GM12878 (cell line): ENCODE data around the gene CNKSR3. TPM values are rescaled to one million over a fixed set of nuclear protein-coding genes. Genes with fewer than 3 reads are reported as not detected.

Source experiments
- ATAC-seq: fragments of 200-7000 bp; cut with Tn5 transposase; 3 replicates; pipeline ENCODE4 v1.9.1; 2020; ENCODE audit warnings: mild to moderate bottlenecking, moderate library complexity
- BruUV-seq: library from RNA; stranded (reverse); fragments of 400-500 nt; replicated peaks from 2 replicates; lab custom pipeline; 2021; lab: Mats Ljungman, UMichigan
- CTCF ChIA-PET: fragments of 300-600 bp; sonication (Branson Sonifier 250); formaldehyde crosslinking; extraction: SDS; loops from one replicate; lab custom pipeline; 2021; ENCODE audit warnings: inconsistent platforms; lab: Yijun Ruan, JAX
- POLR2A ChIA-PET: fragments of 350-600 bp; formaldehyde crosslinking; extraction: SDS; loops from one replicate; lab custom pipeline; 2021; ENCODE audit warnings: inconsistent platforms; lab: Charles Lee
- RAD21 ChIA-PET: fragments of 300-600 bp; sonication (Branson Sonifier 250); formaldehyde crosslinking; loops from one replicate; lab custom pipeline; 2023; ENCODE audit warnings: antibody characterized with exemption; ENCODE audit not compliant: unreplicated experiment; lab: Charles Lee
- SMC1A ChIA-PET: fragments of 300-600 bp; sonication (Branson Sonifier 250); formaldehyde crosslinking; loops from one replicate; lab custom pipeline; 2023; ENCODE audit not compliant: unreplicated experiment, uncharacterized antibody; lab: Charles Lee
- DNase-seq: peaks from one replicate; pipeline ENCODE4 v3.0.0-alpha.2; 2011; ENCODE audit warnings: low read depth, low spot score
- FAIRE-seq: peaks from 3 replicates; lab custom pipeline; 2011; peaks lifted over from hg19 to GRCh38; lab: Jason Lieb, UNC
- H2AFZ ChIP-seq: 2 replicates; pipeline ENCODE4 v1.6.0; 2011; ENCODE audit warnings: low read depth, low read length, control low read depth; ENCODE audit not compliant: control insufficient read depth
- H3K27ac ChIP-seq: 2 replicates; pipeline ENCODE4 v1.5.1; 2011; ENCODE audit warnings: control low read depth; ENCODE audit not compliant: control insufficient read depth, insufficient read depth
- H3K27me3 ChIP-seq, 2 experiments: replicated peaks in 1 of 2; 2 replicates each; pipeline versions ENCODE4 v1.6.0 to v1.6.1; 2011; ENCODE audit warnings: low read length in 1 of 2; ENCODE audit not compliant: control insufficient read depth in 2 of 2, insufficient read depth in 2 of 2
- H3K36me3 ChIP-seq, 2 experiments: 2 replicates each; pipeline ENCODE4 v1.5.1; 2011; ENCODE audit warnings: low read length in 1 of 2; ENCODE audit not compliant: control insufficient read depth in 2 of 2, insufficient read depth in 2 of 2
- H3K4me1 ChIP-seq: 2 replicates; pipeline ENCODE4 v1.6.1; 2011; ENCODE audit warnings: mild to moderate bottlenecking, low read length, moderate library complexity, mixed read lengths; ENCODE audit not compliant: control insufficient read depth, insufficient read depth
- H3K4me2 ChIP-seq: 2 replicates; pipeline ENCODE4 v1.6.0; 2011; ENCODE audit warnings: control low read depth; ENCODE audit not compliant: control insufficient read depth, insufficient read depth
- H3K4me3 ChIP-seq: fragments of 200-600 bp; sonication (generic); 2 replicates; pipeline ENCODE4 v1.5.1; 2016
- H3K79me2 ChIP-seq: 2 replicates; pipeline ENCODE4 v1.6.0; 2011; ENCODE audit warnings: low read length; ENCODE audit not compliant: control insufficient read depth, insufficient read depth
- H3K9ac ChIP-seq: 2 replicates; pipeline ENCODE4 v1.8.0; 2011; ENCODE audit warnings: low read length, control low read depth, mixed read lengths; ENCODE audit not compliant: control insufficient read depth, insufficient read depth
- H3K9me3 ChIP-seq: replicated peaks from 3 replicates; pipeline ENCODE4 v1.5.1; 2011; ENCODE audit warnings: mild to moderate bottlenecking, low read length; ENCODE audit not compliant: control insufficient read depth, insufficient read depth
- H4K20me1 ChIP-seq: 2 replicates; pipeline ENCODE4 v1.6.0; 2011; ENCODE audit not compliant: control insufficient read depth, insufficient read depth
- CTCF ChIP-seq, 3 experiments: IDR thresholded peaks in 2 of 3; conservative IDR thresholded peaks in 1 of 3; 2 replicates each; pipeline ENCODE4 v1.5.1; 2011; ENCODE audit warnings: low read depth in 3 of 3, low read length in 3 of 3, mild to moderate bottlenecking in 3 of 3, control low read depth in 2 of 3, moderate library complexity in 2 of 3, inconsistent platforms in 1 of 3, mixed read lengths in 1 of 3; ENCODE audit not compliant: control insufficient read depth in 2 of 3, insufficient read depth in 1 of 3; ENCODE audit errors: extremely low read depth in 1 of 3
- KLF5 ChIP-seq: fragments of 450-650 bp; IDR thresholded peaks from 2 replicates; pipeline ENCODE4 v1.6.1; 2014; ENCODE audit warnings: mild to moderate bottlenecking; ENCODE audit not compliant: partially characterized antibody
- POU2F2 ChIP-seq: IDR thresholded peaks from 3 replicates; pipeline ENCODE4 v1.6.1; 2011; ENCODE audit warnings: low read depth, mild to moderate bottlenecking, low read length, borderline replicate concordance
- SMAD1 ChIP-seq: fragments of 450-650 bp; IDR thresholded peaks from 2 replicates; pipeline ENCODE4 v1.6.1; 2018; ENCODE audit warnings: mild to moderate bottlenecking, low read depth; ENCODE audit not compliant: partially characterized antibody
- YBX1 ChIP-seq: fragments of 450-650 bp; IDR thresholded peaks from 2 replicates; pipeline ENCODE4 v1.6.1; 2016; ENCODE audit warnings: antibody characterized with exemption
- ZSCAN29 ChIP-seq: fragments of 450-650 bp; IDR thresholded peaks from 2 replicates; pipeline ENCODE4 v1.6.1; 2017; ENCODE audit warnings: mild to moderate bottlenecking, moderate library complexity
- WGBS: methylation state at CpG from one replicate; pipeline ENCODE4 v1.1.6; 2016; ENCODE audit warnings: low lambda C conversion rate; ENCODE audit not compliant: insufficient replicate concordance, insufficient coverage; ENCODE audit errors: missing lambda C conversion rate; 5-methylcytosine and 5-hydroxymethylcytosine counted together
- in situ Hi-C: fragments of 300-500 bp; cut with MboI; formaldehyde crosslinking; loops from 9 replicates; pipeline ENCODE4 v1.14.3; 2018; ENCODE audit warnings: mixed read lengths
- intact Hi-C: fragments of 100-400 bp; cut with micrococcal nuclease; formaldehyde crosslinking; loops from one replicate; pipeline ENCODE4 v1.14.2; 2022; ENCODE audit not compliant: unreplicated experiment
- polyA plus RNA-seq, 11 experiments: library from polyadenylated mRNA; depleted of rRNA in 4 of 11; unstranded in 6 of 11; stranded (reverse) in 5 of 11; fragments of >200 nt; fragmentation: Nextera tagmentation in 4 of 11; fragmentation: Illumina TruSeq in 1 of 11; extraction: Ambion mirVana in 4 of 11; extraction: Trizol in 1 of 11; gene quantifications; 1 replicate in 1 of 11; 2 replicates in 10 of 11; pipeline versions ENCODE4 v1.2.1 to v1.2.3, GENCODE V29; 2011 to 2016; ENCODE audit warnings: inconsistent platforms in 2 of 11, missing spikeins in 2 of 11, low read depth in 1 of 11
- total RNA-seq, 4 experiments: library from RNA; depleted of rRNA in 3 of 4; stranded (reverse); fragments of >200 nt in 3 of 4; fragmentation: Illumina TruSeq in 1 of 4; extraction: Trizol in 1 of 4; gene quantifications; 2 replicates each; pipeline versions ENCODE4 v1.2.1 to v1.2.3, GENCODE V29; 2013 to 2021

CNKSR3 gene
- total and polyA plus RNA-seq, 10 of the 15 experiments (the other 5 are each of a cell fraction or from before 2014, with no cell fraction given), result under 0.01 to 0.48 (median 0.12) TPM; not detected in 2

GRCh38 chr6:154433477-154434241 lies 76.8 kb downstream of the CNKSR3 start (continued):
- TF ChIP-seq CTCF (IDR thresholded peaks at IDR 0.05 in 2 of 3, conservative IDR thresholded peaks at IDR 0.05 in 1 of 3; ENCODE audit: control insufficient read depth in 2 of 3, extremely low read depth in 1 of 3, insufficient read depth in 1 of 3, low read depth in 3 of 3, low read length in 3 of 3) (no peak), POU2F2 (no peak), SMAD1 (no peak), KLF5 (no peak), YBX1 (no peak)

- ChIA-PET RAD21 (no interaction called here), CTCF (no interaction called here), SMC1A (interaction anchor here (1.4 kb wide), 1 partner anchor 12 kb away, joined by 3 read pairs; no protein-coding TSS in a partner anchor), POLR2A (no interaction called here)
- no peak for TF ChIP-seq ZSCAN29
- Histone ChIP-seq H3K9me3 (no peaks in the 10 kb centered on the region), H3K79me2 (no peaks in the 10 kb centered on the region), H3K4me2 (no peak overlapping the region), H3K4me1 (no peaks in the 10 kb centered on the region), H3K9ac (no peak overlapping the region), H3K27ac (no peak overlapping the region), H2AFZ (no peak overlapping the region), H3K36me3 (no peaks in the 10 kb centered on the region), H3K4me3 (no peak overlapping the region), H4K20me1 (no peaks in the 10 kb centered on the region), H3K27me3 (peaks cover 0 to 4% of the 10 kb centered on the region in 2 experiments; a peak in 2 of 4 replicates)
- FAIRE-seq (no peak), DNase-seq (no peak), ATAC-seq (no peak)
- WGBS, result 0% methylated on average over 3 of the region's 3 CpGs
- no TSS peak for BruUV-seq
- intact Hi-C loops (no loop called here), in situ Hi-C loops (no loop called here)
Measured at GRCh38 chr6:154432533-154433476, 77.7 kb downstream of the CNKSR3 start.
